CD4-positive, alpha-beta T cell treated with Interleukin-21 for 1 hour (primary cell): ENCODE measurements around the gene DCAKD.
"Not testable (repeated sequence)": the region's sequence is repeated elsewhere in the genome, so short reads cannot be mapped to it uniquely, and the experiment has no call there.

Source experiments
- DNase-seq: peaks from one replicate; pipeline ENCODE4 v3.0.0-alpha.2; 2020

Gene DCAKD

GRCh38 chr17:45063198-45063597 lies 11.8 kb upstream of the DCAKD start:
- DNase-seq: no peak

DNA sequence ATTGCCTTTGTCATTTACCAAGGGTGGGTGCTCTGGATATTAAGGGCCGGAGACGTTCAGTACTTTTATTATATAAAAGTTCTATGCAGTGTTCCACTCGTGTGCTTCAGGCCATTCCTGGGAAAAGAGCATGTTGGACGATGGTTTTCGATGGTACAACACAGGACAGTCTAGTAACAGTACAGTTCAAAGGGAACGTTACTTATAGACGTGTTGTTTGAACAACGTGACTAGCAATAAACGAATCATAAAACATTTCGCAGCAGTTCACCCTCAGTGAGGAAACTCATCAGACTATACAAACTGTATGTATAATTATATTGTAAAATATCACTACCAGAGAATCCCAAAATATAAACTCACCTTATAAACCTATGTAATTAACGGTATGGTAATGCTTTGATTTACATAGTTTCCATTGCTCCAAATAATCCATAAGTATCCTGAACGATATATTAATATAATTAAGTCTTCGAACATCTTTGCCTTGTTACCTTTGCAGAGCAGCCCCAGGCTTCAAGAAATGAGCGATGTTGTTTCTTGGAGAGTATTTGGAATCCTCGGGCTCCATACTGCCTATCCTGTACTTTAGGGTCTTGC lies 10.3 kb upstream of the DCAKD start:
- no peak for DNase-seq

DNA sequence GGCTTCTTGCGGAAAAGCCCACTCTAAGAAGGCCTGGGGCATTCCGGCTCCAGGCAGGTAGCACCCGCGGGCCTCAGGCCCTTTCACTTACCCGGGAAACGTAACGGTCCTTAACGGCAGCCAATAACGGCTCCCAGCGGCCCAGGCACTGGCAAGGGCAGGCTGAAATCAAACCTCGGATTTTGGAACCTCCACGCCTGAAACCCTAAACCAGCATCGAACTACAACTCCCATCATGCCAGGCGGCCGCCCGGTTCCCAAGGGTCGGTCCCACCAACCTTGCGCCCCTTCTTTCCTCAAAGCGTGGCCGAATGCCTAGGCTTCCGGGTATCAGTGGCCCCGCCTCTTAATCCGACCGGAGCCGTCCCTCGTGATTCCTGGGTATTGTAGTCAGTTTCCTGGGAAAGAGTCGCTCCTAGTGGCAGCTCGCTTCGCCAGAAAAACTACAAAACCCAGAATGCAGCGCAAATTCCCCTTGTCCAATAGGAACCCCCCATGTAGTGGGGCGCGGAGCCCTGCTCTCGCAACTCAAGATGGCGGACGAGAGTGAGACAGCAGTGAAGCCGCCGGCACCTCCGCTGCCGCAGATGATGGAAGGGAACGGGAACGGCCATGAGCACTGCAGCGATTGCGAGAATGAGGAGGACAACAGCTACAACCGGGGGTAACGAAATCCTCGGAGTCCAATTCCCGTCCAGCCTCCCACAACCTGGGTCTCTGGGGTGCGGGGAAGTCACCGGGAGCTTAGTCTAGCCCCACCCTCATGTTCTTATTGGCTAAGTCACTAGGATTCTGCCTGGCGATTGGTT lies 9.6 kb upstream of the DCAKD start, which contains the start of gene NMT1:
Gene NMT1 (plus strand): TSS at position 521 of the 809 bp plus-strand sequence. CDS start 13 bp downstream, at position 534.
- peak; percentile 99 for DNase-seq

- DNase-seq: no peak
Observed at GRCh38 chr17:45060382-45060796, 9.0 kb upstream of the DCAKD start.

DNA sequence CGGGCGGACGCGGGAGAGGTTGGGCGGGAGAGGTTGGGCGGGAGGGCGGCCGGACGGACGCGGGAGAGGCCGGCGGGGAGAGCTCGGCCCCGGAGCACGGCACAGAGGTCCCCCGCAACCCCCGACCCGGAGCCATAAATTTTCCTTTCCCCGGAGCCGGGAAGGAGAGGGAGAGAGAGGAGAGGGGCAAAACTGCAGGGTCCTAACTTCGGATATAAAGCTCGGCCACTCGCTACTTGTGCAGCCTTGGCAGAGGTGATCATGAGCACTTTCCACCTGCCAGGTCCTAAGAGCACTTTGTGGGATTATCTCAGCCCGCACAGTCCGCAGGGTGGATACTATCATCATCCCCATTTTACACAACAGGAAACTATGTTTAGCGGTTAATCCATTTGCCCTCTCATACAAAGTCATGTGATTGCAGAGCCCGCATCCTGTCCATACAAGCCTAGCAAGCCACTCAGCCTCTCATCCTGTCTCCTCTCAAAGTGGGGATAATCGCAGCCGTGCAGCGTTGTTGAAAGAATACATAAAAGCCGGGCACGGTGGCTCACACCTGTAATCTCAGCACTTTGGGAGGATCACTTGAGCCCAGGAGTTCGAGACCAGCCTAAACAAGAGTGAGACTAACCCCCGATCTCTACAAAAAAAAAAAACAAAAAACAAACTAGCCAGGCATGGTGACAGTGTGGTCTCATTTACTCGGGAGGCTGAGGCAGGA lies 780 bp upstream of the DCAKD start:
- peak; percentile 58 for DNase-seq

DNA sequence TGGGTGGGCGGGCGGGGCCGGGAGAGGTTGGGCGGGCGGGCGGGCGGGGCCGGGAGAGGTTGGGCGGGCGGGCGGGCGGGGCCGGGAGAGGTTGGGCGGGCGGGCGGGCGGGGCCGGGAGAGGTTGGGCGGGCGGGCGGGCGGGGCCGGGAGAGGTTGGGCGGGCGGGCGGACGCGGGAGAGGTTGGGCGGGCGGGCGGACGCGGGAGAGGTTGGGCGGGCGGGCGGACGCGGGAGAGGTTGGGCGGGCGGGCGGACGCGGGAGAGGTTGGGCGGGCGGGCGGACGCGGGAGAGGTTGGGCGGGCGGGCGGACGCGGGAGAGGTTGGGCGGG lies 254 bp upstream of the DCAKD start:
- DNase-seq: not testable (repeated sequence)

- DNase-seq: peak; percentile 27
Observed at GRCh38 chr17:45050481-45051059, 862 bp downstream of the DCAKD start.

GRCh38 chr17:45048795-45049563 lies 2.5 kb downstream of the DCAKD start:
- DNase-seq: no peak

DNA sequence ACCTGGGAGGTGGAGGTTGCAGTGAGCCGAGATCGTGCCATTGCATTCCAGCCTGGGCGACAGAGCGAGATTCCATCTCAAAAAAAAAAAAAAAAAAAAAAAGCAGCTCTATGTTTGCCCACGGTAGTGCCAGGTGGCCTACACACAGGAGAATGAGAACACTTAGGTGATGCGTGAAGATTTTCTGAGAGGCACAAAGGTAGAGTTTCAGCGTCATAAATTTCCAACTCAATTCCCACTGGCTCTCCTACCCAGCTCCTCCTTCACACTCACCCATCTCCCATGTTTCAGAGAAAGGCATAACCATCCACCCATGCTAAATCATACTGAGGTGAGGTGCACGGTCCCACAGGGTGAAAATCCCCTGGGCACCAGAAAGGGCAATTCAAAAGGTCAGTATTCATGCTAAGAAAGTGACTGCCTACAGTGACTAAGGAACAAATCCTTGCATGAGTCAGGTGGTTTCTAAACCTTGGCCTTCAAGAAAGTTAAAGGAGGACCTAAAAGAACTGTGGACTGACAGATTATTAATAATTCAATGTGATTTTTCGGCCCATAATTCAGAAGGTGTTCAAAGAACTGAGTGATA lies 4.8 kb downstream of the DCAKD start:
- DNase-seq: no peak

- no peak for DNase-seq
Observed at GRCh38 chr17:45043813-45044540, 7.5 kb downstream of the DCAKD start.

GRCh38 chr17:45042346-45043120 lies 8.9 kb downstream of the DCAKD start:
- no peak for DNase-seq

DNA sequence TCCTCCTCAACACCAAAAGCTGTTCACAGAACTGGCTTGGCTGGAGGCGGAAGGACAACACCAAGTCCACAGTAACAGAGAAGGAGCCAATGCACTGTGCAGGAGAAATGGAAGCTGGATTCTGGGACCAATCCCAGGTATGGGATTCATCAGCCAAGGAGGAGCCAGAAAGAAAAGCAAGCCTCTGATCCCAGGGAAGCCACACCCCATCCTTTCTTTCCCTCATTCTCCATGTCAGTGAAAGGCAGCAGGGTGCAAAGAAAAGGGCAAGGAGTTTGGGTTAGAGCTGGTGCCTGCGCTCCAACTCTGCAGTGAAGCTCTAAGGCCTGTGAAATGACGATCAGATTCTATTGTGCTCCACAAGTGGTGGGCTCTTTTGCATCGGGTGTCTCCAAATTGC lies 11.0 kb downstream of the DCAKD start:
- no peak for DNase-seq

DNA sequence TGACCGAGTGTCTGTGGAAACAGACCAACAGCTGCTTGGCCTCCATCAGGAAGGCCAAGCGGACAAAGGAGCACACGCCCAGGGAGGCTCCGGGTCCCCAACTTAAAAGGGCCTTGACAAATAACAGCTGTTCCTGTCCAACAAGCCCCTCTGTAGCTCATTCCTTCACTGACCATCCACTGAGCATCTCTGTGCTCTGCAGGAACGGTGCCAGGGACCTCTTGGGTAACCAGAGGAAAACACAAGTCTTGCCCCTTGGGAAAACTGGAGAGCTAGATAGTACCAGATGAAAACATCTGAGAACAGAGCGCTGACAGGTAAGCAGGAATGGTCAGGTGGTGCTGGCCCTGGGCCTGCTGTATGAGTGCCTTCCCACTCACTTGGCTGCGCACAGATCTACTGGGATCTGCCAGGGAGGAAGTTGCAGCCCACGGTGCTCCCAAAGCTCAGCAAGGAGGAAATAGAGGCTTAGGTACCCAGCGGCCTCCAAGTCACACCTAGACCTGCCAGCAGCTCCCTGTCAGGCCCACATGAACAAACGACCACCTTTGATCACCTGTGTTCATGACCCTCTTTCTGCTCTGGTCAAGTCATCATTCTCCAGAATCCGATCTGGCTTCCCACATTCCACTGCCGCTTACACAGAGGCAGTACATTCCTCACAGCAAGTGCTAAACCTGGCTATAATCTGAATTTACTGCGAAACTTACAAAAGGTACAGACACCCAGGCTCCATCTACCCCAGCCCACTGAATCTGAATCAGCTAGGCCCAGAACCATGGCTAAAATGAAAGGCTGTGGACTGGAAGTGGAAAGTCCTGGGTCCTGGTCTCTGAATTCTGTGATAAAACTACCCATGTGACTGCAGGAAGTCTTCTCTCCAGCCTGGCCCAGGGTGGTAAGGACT lies 12.5 kb downstream of the DCAKD start:
- no peak for DNase-seq

- no peak for DNase-seq
Observed at GRCh38 chr17:45036691-45037090, 14.7 kb downstream of the DCAKD start.

- DNase-seq: no peak
Observed at GRCh38 chr17:45035848-45036247, 15.6 kb downstream of the DCAKD start.

GRCh38 chr17:45034599-45034998 lies 16.8 kb downstream of the DCAKD start:
- no peak for DNase-seq

- DNase-seq: no peak
Observed at GRCh38 chr17:45032174-45032541, 19.3 kb downstream of the DCAKD start.

GRCh38 chr17:45031231-45032173 lies 19.9 kb downstream of the DCAKD start:
- no peak for DNase-seq

DNA sequence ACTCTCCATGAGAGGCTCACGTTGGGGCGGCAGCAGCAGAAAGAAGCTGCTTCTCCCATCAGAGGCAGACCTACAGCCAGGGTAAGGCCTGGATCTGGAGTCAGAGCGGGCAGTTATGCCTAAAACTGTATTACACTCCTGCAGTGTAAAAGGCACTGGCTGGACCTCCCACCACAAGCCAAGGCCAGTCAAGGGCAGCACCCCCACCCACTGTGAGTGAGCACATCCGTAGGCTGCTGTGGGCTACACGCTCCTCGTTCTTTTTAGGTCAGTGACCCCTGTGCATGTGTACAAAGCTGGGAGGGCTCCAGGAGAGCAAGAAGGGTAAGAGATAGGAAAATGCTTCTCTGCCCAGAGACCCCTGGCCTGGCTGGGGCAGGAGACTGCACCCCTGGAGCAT lies 20.7 kb downstream of the DCAKD start:
- no peak for DNase-seq
